Activated T-cell treated with anti-CD3 and anti-CD28 coated beads, Interleukin-2, amount 50 U/mL, for 72 hours (primary cell): ENCODE data around the gene CHRNA10. TPM values are rescaled to one million over a fixed set of nuclear protein-coding genes. Genes with fewer than 3 reads are reported as not detected.

ENCODE experiments used
- ATAC-seq, 2 donors: fragments of 150-1000 bp; cut with Tn5 transposase; replicated peaks in 1 of 2; 2 replicates each; pipeline ENCODE4 v1.10.0; 2021; ENCODE audit warnings: moderate library complexity in 2 of 2, mild to moderate bottlenecking in 1 of 2
- DNase-seq, 2 donors: peaks; one replicate each; pipeline ENCODE4 v3.0.0; 2021 to 2022; ENCODE audit warnings: mixed read lengths in 1 of 2
- H3K27ac Mint-ChIP-seq: one replicate; pipeline ENCODE4 v1.8.0; 2022; ENCODE audit warnings: mild to moderate bottlenecking, moderate library complexity, mixed read lengths
- H3K27me3 Mint-ChIP-seq: one replicate; pipeline ENCODE4 v1.8.0; 2022; ENCODE audit warnings: low read depth, mixed read lengths
- H3K36me3 Mint-ChIP-seq, 2 donors: one replicate each; pipeline ENCODE4 v1.8.0; 2022; ENCODE audit warnings: mixed read lengths in 2 of 2, mild to moderate bottlenecking in 1 of 2; ENCODE audit not compliant: insufficient read depth in 2 of 2
- H3K4me1 Mint-ChIP-seq: one replicate; pipeline ENCODE4 v1.8.0; 2022; ENCODE audit warnings: low read depth, mixed read lengths
- H3K4me3 Mint-ChIP-seq, 2 donors: one replicate each; pipeline ENCODE4 v1.8.0; 2022; ENCODE audit warnings: mild to moderate bottlenecking in 2 of 2, mixed read lengths in 2 of 2, moderate library complexity in 2 of 2
- H3K9me3 Mint-ChIP-seq, 2 donors: one replicate each; pipeline ENCODE4 v1.8.0; 2022; ENCODE audit warnings: mixed read lengths in 2 of 2
- total RNA-seq, 2 donors: library from RNA; stranded (reverse); gene quantifications; one replicate each; pipeline ENCODE4 v1.2.3, GENCODE V29; 2022

The CHRNA10 gene
- total RNA-seq, 2 donors from 2014 or later: 1.9 to 2.8 TPM

GRCh38 chr11:3616721-3617460 lies 54.3 kb downstream of the CHRNA10 start:
- no peak for DNase-seq
- Mint-ChIP-seq H3K4me3 (no peak overlapping the region), H3K27me3 (peaks cover 10% of the 10 kb centered on the region), H3K36me3 (no peaks in the 10 kb centered on the region), H3K4me1 (peaks cover 19% of the 10 kb centered on the region), H3K9me3 (no peaks in the 10 kb centered on the region), H3K27ac (no peak overlapping the region)
- no peak for ATAC-seq

DNA sequence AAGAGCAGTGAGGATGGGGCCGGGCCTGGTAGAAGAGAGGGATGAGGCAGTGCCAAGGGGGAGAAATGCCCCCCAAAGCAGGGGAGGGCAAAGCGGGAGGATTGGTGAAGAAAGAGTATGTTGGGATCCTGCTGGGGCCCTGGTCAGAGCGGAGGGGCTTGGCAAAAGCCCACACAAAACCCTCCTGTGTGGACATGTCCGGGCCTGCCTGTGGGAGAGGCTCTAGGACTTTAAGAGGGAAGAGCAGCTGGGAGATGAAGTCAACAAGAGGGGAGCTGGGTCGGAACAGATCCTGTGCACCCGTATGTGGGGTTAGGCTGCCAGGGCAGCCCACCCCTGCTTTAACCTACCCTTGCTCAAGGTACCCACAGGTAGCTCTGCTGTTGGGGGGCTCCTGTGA lies 55.2 kb downstream of the CHRNA10 start:
- no peak for DNase-seq
- ATAC-seq: no peak
- no peaks in the 10 kb centered on the region for H3K9me3 Mint-ChIP-seq
- peaks cover 10% of the 10 kb centered on the region for H3K27me3 Mint-ChIP-seq
- peaks cover 19% of the 10 kb centered on the region for H3K4me1 Mint-ChIP-seq
- no peak overlapping the region for H3K27ac Mint-ChIP-seq
- no peak overlapping the region for H3K4me3 Mint-ChIP-seq
- no peaks in the 10 kb centered on the region for H3K36me3 Mint-ChIP-seq

Other genes with a start within 250 kb of the CHRNA10 start
- not detected for gene ART5, start 29.4 kb downstream of the CHRNA10 start, total RNA-seq
- gene ART1, start 26.3 kb downstream of the CHRNA10 start, total RNA-seq: not detected
- 100 to 1,000 TPM; 141 to 149 TPM for gene NUP98, start 126.2 kb upstream of the CHRNA10 start, total RNA-seq
- gene PGAP2, start 137.2 kb upstream of the CHRNA10 start, total RNA-seq: 10 to 100 TPM; 37.6 to 45.9 TPM
- gene RHOG, start 169.6 kb upstream of the CHRNA10 start, total RNA-seq: 100 to 1,000 TPM; 196 to 215 TPM
- 100 to 1,000 TPM; 129 to 157 TPM for gene STIM1, start 184.3 kb upstream of the CHRNA10 start, total RNA-seq